H1 (cell line): ENCODE measurements around the gene IPO13. TPM values are rescaled to one million over a fixed set of nuclear protein-coding genes. Genes with fewer than 3 reads are reported as not detected.

Experiments
- CTCF ChIA-PET: fragments of 300-600 bp; sonication (Branson Sonifier 250); formaldehyde crosslinking; loops from one replicate; lab custom pipeline; 2021; ENCODE audit not compliant: partially characterized antibody; lab: Charles Lee
- POLR2A ChIA-PET: fragments of 300-600 bp; sonication (Branson Sonifier 250); formaldehyde crosslinking; loops from one replicate; lab custom pipeline; 2021; ENCODE audit warnings: inconsistent platforms; ENCODE audit not compliant: partially characterized antibody; lab: Charles Lee
- DNase-seq, 2 experiments: peaks; one replicate each; pipeline versions ENCODE4 v3.0.0 to v3.0.0-alpha.2; 2010 to 2022; ENCODE audit warnings: low spot score in 2 of 2, low read depth in 1 of 2, mixed read lengths in 1 of 2
- FAIRE-seq: peaks from 2 replicates; lab custom pipeline; 2011; peaks lifted over from hg19 to GRCh38; lab: Jason Lieb, UNC
- H2AFZ ChIP-seq: 2 replicates; pipeline ENCODE4 v1.8.1; 2012; ENCODE audit warnings: low read length, inconsistent platforms
- H2AK5ac ChIP-seq: 2 replicates; pipeline ENCODE4 v1.6.1; 2013; ENCODE audit warnings: low read depth, low read length
- H2BK120ac ChIP-seq: replicated peaks from 2 replicates; pipeline ENCODE3; 2013; ENCODE audit warnings: low read depth, low read length, inconsistent platforms
- H2BK12ac ChIP-seq: 2 replicates; pipeline ENCODE4 v1.6.1; 2013; ENCODE audit warnings: low read depth, low read length
- H2BK15ac ChIP-seq: 2 replicates; pipeline ENCODE4 v1.6.1; 2013; ENCODE audit warnings: low read length
- H2BK20ac ChIP-seq: 2 replicates; pipeline ENCODE4 v1.6.1; 2013; ENCODE audit warnings: low read length
- H2BK5ac ChIP-seq: 2 replicates; pipeline ENCODE4 v1.6.1; 2013; ENCODE audit warnings: low read depth, low read length
- H3K14ac ChIP-seq: 2 replicates; pipeline ENCODE4 v1.6.1; 2013; ENCODE audit warnings: inconsistent platforms; ENCODE audit not compliant: insufficient read length
- H3K18ac ChIP-seq: 2 replicates; pipeline ENCODE4 v1.6.1; 2013; ENCODE audit warnings: low read length; ENCODE audit errors: extremely low read depth
- H3K23ac ChIP-seq: 2 replicates; pipeline ENCODE4 v1.6.1; 2013; ENCODE audit warnings: inconsistent platforms; ENCODE audit not compliant: insufficient read length
- H3K23me2 ChIP-seq: 2 replicates; pipeline ENCODE4 v1.6.1; 2013; ENCODE audit warnings: low read depth, low read length
- H3K27ac ChIP-seq: 2 replicates; pipeline ENCODE4 v1.6.1; 2011; ENCODE audit warnings: low read depth, low read length, inconsistent platforms
- H3K27me3 ChIP-seq, 4 experiments: replicated peaks in 1 of 4; 1 replicate in 1 of 4; 2 replicates in 3 of 4; pipeline versions ENCODE4 v1.6.1 to v1.8.1; 2011 to 2013; ENCODE audit warnings: low read length in 3 of 4, mild to moderate bottlenecking in 3 of 4, inconsistent platforms in 2 of 4, mixed read lengths in 2 of 4, moderate library complexity in 1 of 4; ENCODE audit not compliant: control insufficient read depth in 3 of 4, insufficient read depth in 3 of 4; ENCODE audit errors: extremely low read depth in 1 of 4
- H3K36me3 ChIP-seq, 4 experiments: 2 replicates each; pipeline versions ENCODE4 v1.6.1 to v1.8.1; 2011 to 2013; ENCODE audit warnings: mild to moderate bottlenecking in 4 of 4, low read length in 3 of 4, moderate library complexity in 2 of 4, control low read depth in 1 of 4, inconsistent platforms in 1 of 4; ENCODE audit not compliant: insufficient read depth in 4 of 4, control insufficient read depth in 2 of 4
- H3K4ac ChIP-seq: replicated peaks from 2 replicates; pipeline ENCODE3; 2013; ENCODE audit warnings: low read length, low read depth, mixed read lengths, inconsistent platforms; ENCODE audit not compliant: insufficient read length
- H3K4me1 ChIP-seq, 4 experiments: replicated peaks in 1 of 4; 1 replicate in 1 of 4; 2 replicates in 3 of 4; pipeline versions ENCODE4 v1.6.1 to v1.8.1; 2011 to 2013; ENCODE audit warnings: low read length in 3 of 4, inconsistent platforms in 2 of 4, mixed read lengths in 1 of 4; ENCODE audit not compliant: insufficient read depth in 4 of 4, control insufficient read depth in 3 of 4
- H3K4me2 ChIP-seq, 2 experiments: 2 replicates each; pipeline versions ENCODE4 v1.6.1 to v1.8.1; 2011 to 2013; ENCODE audit warnings: low read depth in 2 of 2, low read length in 2 of 2, control low read depth in 1 of 2, inconsistent platforms in 1 of 2, mild to moderate bottlenecking in 1 of 2; ENCODE audit not compliant: insufficient read depth in 1 of 2
- H3K4me3 ChIP-seq, 4 experiments: fragments of 200-600, 300-600 bp in 1 of 4; sonication (generic), shearing (Covaris generic), sonication (Bioruptor Twin) in 1 of 4; 2 replicates each; pipeline versions ENCODE4 v1.5.1 to v1.8.1; 2011 to 2016; ENCODE audit warnings: low read length in 4 of 4, low read depth in 3 of 4, control low read depth in 2 of 4, inconsistent platforms in 2 of 4, mild to moderate bottlenecking in 2 of 4, mixed read lengths in 1 of 4, moderate library complexity in 1 of 4; ENCODE audit not compliant: insufficient read depth in 2 of 4; ENCODE audit errors: extremely low read depth in 1 of 4
- H3K56ac ChIP-seq: replicated peaks from 2 replicates; pipeline ENCODE3; 2013; ENCODE audit warnings: low read depth, mild to moderate bottlenecking, mixed read lengths, low read length, inconsistent platforms; ENCODE audit not compliant: insufficient read length
- H3K79me1 ChIP-seq: 2 replicates; pipeline ENCODE4 v1.6.1; 2013; ENCODE audit warnings: low read depth, low read length, control low read depth
- H3K79me2 ChIP-seq, 2 experiments: 2 replicates each; pipeline versions ENCODE4 v1.6.1 to v1.8.1; 2012 to 2013; ENCODE audit warnings: low read length in 2 of 2, mild to moderate bottlenecking in 2 of 2, inconsistent platforms in 1 of 2; ENCODE audit not compliant: insufficient read depth in 2 of 2, control insufficient read depth in 1 of 2
- H3K9ac ChIP-seq, 4 experiments: replicated peaks in 1 of 4; 1 replicate in 1 of 4; 2 replicates in 3 of 4; pipeline versions ENCODE4 v1.6.1 to v1.8.1; 2011 to 2013; ENCODE audit warnings: low read depth in 3 of 4, low read length in 3 of 4, control low read depth in 2 of 4, mild to moderate bottlenecking in 2 of 4, moderate library complexity in 2 of 4, inconsistent platforms in 1 of 4; ENCODE audit errors: extremely low read depth in 1 of 4
- H3K9me3 ChIP-seq, 2 experiments: 2 replicates each; pipeline versions ENCODE4 v1.6.1 to v1.8.1; 2012 to 2013; ENCODE audit warnings: mild to moderate bottlenecking in 2 of 2, moderate library complexity in 2 of 2, control low read depth in 1 of 2, inconsistent platforms in 1 of 2, low read depth in 1 of 2, low read length in 1 of 2, mixed read lengths in 1 of 2; ENCODE audit not compliant: insufficient read depth in 2 of 2
- H4K20me1 ChIP-seq, 2 experiments: replicated peaks in 1 of 2; 2 replicates each; pipeline versions ENCODE3 to v1.8.1; 2011 to 2013; ENCODE audit warnings: inconsistent platforms in 2 of 2, low read length in 2 of 2, mild to moderate bottlenecking in 1 of 2; ENCODE audit not compliant: insufficient read depth in 2 of 2, control insufficient read depth in 1 of 2
- H4K5ac ChIP-seq: 2 replicates; pipeline ENCODE4 v1.6.1; 2013; ENCODE audit warnings: low read length, low read depth, mixed read lengths, inconsistent platforms; ENCODE audit not compliant: insufficient read length
- H4K8ac ChIP-seq: 2 replicates; pipeline ENCODE4 v1.8.0; 2013; ENCODE audit warnings: mild to moderate bottlenecking, moderate library complexity, low read length, inconsistent platforms; ENCODE audit not compliant: insufficient read depth; ENCODE audit errors: extremely low read depth
- H4K91ac ChIP-seq: replicated peaks from 2 replicates; pipeline ENCODE3; 2013; ENCODE audit warnings: low read length, mixed read lengths, inconsistent platforms; ENCODE audit not compliant: insufficient read length
- ATF3 ChIP-seq: IDR thresholded peaks from 2 replicates; pipeline ENCODE4 v1.6.1; 2011; ENCODE audit warnings: low read depth, mild to moderate bottlenecking, low read length; ENCODE audit not compliant: insufficient read depth
- EGR1 ChIP-seq: IDR thresholded peaks from 2 replicates; pipeline ENCODE4 v1.6.1; 2011; ENCODE audit warnings: low read depth, low read length, borderline replicate concordance
- EP300 ChIP-seq, 2 experiments: IDR thresholded peaks; 1 replicate in 1 of 2; 2 replicates in 1 of 2; pipeline ENCODE4 v1.6.1; 2011 to 2012; ENCODE audit warnings: low read depth in 2 of 2, low read length in 2 of 2, mild to moderate bottlenecking in 2 of 2, borderline replicate concordance in 1 of 2, inconsistent platforms in 1 of 2, moderate library complexity in 1 of 2
- FOSL1 ChIP-seq: IDR thresholded peaks from 2 replicates; pipeline ENCODE4 v1.6.1; 2011; ENCODE audit warnings: mild to moderate bottlenecking, low read depth, low read length, moderate library complexity; ENCODE audit not compliant: insufficient read depth
- GTF2F1 ChIP-seq: IDR thresholded peaks from 2 replicates; pipeline ENCODE4 v1.6.1; 2012; ENCODE audit warnings: low read depth, low read length, improper control_type of control experiment, borderline replicate concordance
- KDM5A ChIP-seq: fragments of 200-600 bp; IDR thresholded peaks from 2 replicates; pipeline ENCODE4 v1.7.1; 2012; ENCODE audit warnings: mild to moderate bottlenecking, low read length, inconsistent platforms, mixed read lengths
- NANOG ChIP-seq: IDR thresholded peaks from 2 replicates; pipeline ENCODE4 v1.6.1; 2011; ENCODE audit warnings: low read length, low read depth, mild to moderate bottlenecking, inconsistent platforms; ENCODE audit not compliant: insufficient read depth, poor library complexity, severe bottlenecking
- RNF2 ChIP-seq: fragments of 200-900, 300-1000 bp; sonication (generic); IDR thresholded peaks from 2 replicates; pipeline ENCODE4 v1.7.1; 2016; ENCODE audit warnings: borderline replicate concordance, low read depth, mild to moderate bottlenecking, antibody characterized with exemption, low read length; ENCODE audit not compliant: poor library complexity, severe bottlenecking; ENCODE audit errors: missing control alignments
- SAP30 ChIP-seq: fragments of 300-600 bp; sonication (generic); IDR thresholded peaks from 2 replicates; pipeline ENCODE4 v1.7.1; 2012; ENCODE audit warnings: low read length, moderate library complexity, mild to moderate bottlenecking, inconsistent platforms; ENCODE audit not compliant: insufficient read depth, insufficient replicate concordance
- SIRT6 ChIP-seq: IDR thresholded peaks from one replicate; pipeline ENCODE4 v1.7.1; 2012; ENCODE audit warnings: low read length, inconsistent platforms
- TAF1 ChIP-seq: IDR thresholded peaks from 2 replicates; pipeline ENCODE4 v1.6.1; 2011; ENCODE audit warnings: mild to moderate bottlenecking, low read depth, low read length
- TCF12 ChIP-seq: IDR thresholded peaks from 2 replicates; pipeline ENCODE4 v1.6.1; 2011; ENCODE audit warnings: low read depth, mild to moderate bottlenecking, low read length
- WGBS, 2 experiments: shearing (Covaris generic) in 1 of 2; methylation state at CpG; one replicate each; pipeline versions ENCODE4 v1.1.6 to v1.1.7; 2013 to 2015; ENCODE audit warnings: low lambda C conversion rate in 2 of 2, mixed read lengths in 2 of 2, inconsistent platforms in 1 of 2, low coverage in 1 of 2, missing lambda C conversion rate in 1 of 2; ENCODE audit not compliant: insufficient replicate concordance in 2 of 2, insufficient coverage in 1 of 2, insufficient read length in 1 of 2; ENCODE audit errors: extremely low coverage in 1 of 2, missing lambda C conversion rate in 1 of 2; 5-methylcytosine and 5-hydroxymethylcytosine counted together
- polyA plus RNA-seq, 7 experiments: library from polyadenylated mRNA; depleted of rRNA in 3 of 7; stranded (reverse) in 5 of 7; unstranded in 2 of 7; fragments of >200 nt in 5 of 7; fragments of 200-250 nt in 2 of 7; gene quantifications; 1 replicate in 5 of 7; 2 replicates in 1 of 7; 4 replicates in 1 of 7; pipeline versions ENCODE4 v1.2.1 to v1.2.3, GENCODE V29; 2011 to 2013; ENCODE audit warnings: missing spikeins in 2 of 7, mixed read lengths in 2 of 7
- total RNA-seq: library from RNA; stranded (reverse); fragmentation: NEBNext Ultra II Directional; extraction: Animal tissue kit (Norgen Biotek cat#: 25700); gene quantifications from 2 replicates; pipeline ENCODE4 v1.2.1, GENCODE V29; 2021

Gene IPO13
- total and polyA plus RNA-seq, 2 of the 8 experiments (the other 6 are each of a cell fraction or from before 2014, with no cell fraction given), result 23.0 to 27.0 TPM

- peaks cover 0 to 10% of the 10 kb centered on the region in 2 experiments for H4K20me1 ChIP-seq
- no peaks in the 10 kb centered on the region for H3K27me3 ChIP-seq
- peaks cover 0 to 8% (median 4%) of the 10 kb centered on the region in 4 experiments; a peak in 5 of 7 replicates for H3K4me1 ChIP-seq
- H3K79me2 ChIP-seq, result no peaks in the 10 kb centered on the region
- H4K8ac ChIP-seq, result no peak overlapping the region
- no peak overlapping the region for H3K18ac ChIP-seq
- no peak overlapping the region for H3K4ac ChIP-seq
- no peak overlapping the region for H3K14ac ChIP-seq
- H4K91ac ChIP-seq, result no peak overlapping the region
- no peaks in the 10 kb centered on the region; a peak in 3 of 8 replicates for H3K36me3 ChIP-seq
- no peaks in the 10 kb centered on the region for H3K9me3 ChIP-seq
- no peaks in the 10 kb centered on the region for H3K23me2 ChIP-seq
- H3K27ac ChIP-seq, result no peak overlapping the region
- no peak overlapping the region for H3K56ac ChIP-seq
- no peak overlapping the region for H2BK12ac ChIP-seq
- ChIA-PET POLR2A (interaction anchor here (1.4 to 27.1 kb wide), 4 partner anchors 5 to 23 kb away, joined by 3 to 544 read pairs (median 278); partner anchors contain the start of gene SLC6A9), CTCF (interaction anchor here (0.8 to 16.6 kb wide), 9 partner anchors 12 to 249 kb away, joined by 3 to 252 read pairs (median 5); partner anchors contain the start of gene SLC6A9)
- 0 out of 2 replicates have a peak, but pooled peaks cover 3% of the 10 kb centered on the region for H3K79me1 ChIP-seq
- H2BK120ac ChIP-seq, result no peak overlapping the region
- FAIRE-seq (no peak), DNase-seq (no peak)
- no peak overlapping the region for H2AFZ ChIP-seq
- no peak overlapping the region for H2AK5ac ChIP-seq
- H4K5ac ChIP-seq, result no peak overlapping the region
- H2BK15ac ChIP-seq, result no peak overlapping the region
- no peak overlapping the region for H3K9ac ChIP-seq
- WGBS, 2 experiments, result 75% methylated on average over 3 of the region's 3 CpGs; no CpG with 5 or more reads in 1 of the 2 experiments
- H2BK5ac ChIP-seq, result no peak overlapping the region
- no peak overlapping the region for H2BK20ac ChIP-seq
- no peak overlapping the region for H3K23ac ChIP-seq
- no peak overlapping the region for H3K4me2 ChIP-seq
- H3K4me3 ChIP-seq, result no peak overlapping the region
- TF ChIP-seq KDM5A, result no peak
- no peak for TF ChIP-seq EP300 (IDR thresholded peaks at IDR 0.05; ENCODE audit: borderline replicate concordance in 1 of 2, low read depth in 2 of 2, low read length in 2 of 2)
- no peak for TF ChIP-seq GTF2F1
- no peak for TF ChIP-seq TCF12
- TF ChIP-seq RNF2, result no peak
- TF ChIP-seq FOSL1, result no peak
- no peak for TF ChIP-seq TAF1
- no peak for TF ChIP-seq EGR1
- no peak for TF ChIP-seq NANOG
- TF ChIP-seq SIRT6, result no peak
- no peak for TF ChIP-seq SAP30
- no peak for TF ChIP-seq ATF3
Measured at GRCh38 chr1:44015206-44015605, 68.5 kb downstream of the IPO13 start.
